Upper lobe of left lung (tissue), 6 donors: ENCODE data around the gene COX8A. TPM values are rescaled to one million over a fixed set of nuclear protein-coding genes. Genes with fewer than 3 reads are reported as not detected.
A peak's percentile ranks its signal among the peaks of the same experiment; 100 is the strongest.

Experiments
- ATAC-seq, 2 donors: fragments of 200-7000 bp; cut with Tn5 transposase; one replicate each; pipeline ENCODE4 v1.9.1; 2022; ENCODE audit warnings: mild to moderate bottlenecking in 2 of 2, moderate library complexity in 2 of 2; ENCODE audit not compliant: low FRiP score in 2 of 2
- DNase-seq, 2 donors: peaks; one replicate each; pipeline ENCODE4 v3.0.0-alpha.2; 2019 to 2020
- H3K27ac ChIP-seq, 4 donors: fragments of 200-600 bp; sonication (generic); one replicate each; pipeline ENCODE4 v1.5.1; 2016 to 2019
- H3K27me3 ChIP-seq, 4 donors: fragments of 200-600 bp; sonication (generic); one replicate each; pipeline ENCODE4 v1.5.1; 2017 to 2019
- H3K36me3 ChIP-seq, 4 donors: fragments of 200-600 bp; sonication (generic); one replicate each; pipeline ENCODE4 v1.5.1; 2016 to 2019
- H3K4me1 ChIP-seq, 4 donors: fragments of 200-600 bp; sonication (generic); one replicate each; pipeline ENCODE4 v1.5.1; 2018 to 2019
- H3K4me3 ChIP-seq, 4 donors: fragments of 200-600 bp; sonication (generic); one replicate each; pipeline ENCODE4 v1.5.1; 2017 to 2019; ENCODE audit warnings: mild to moderate bottlenecking in 2 of 4, moderate library complexity in 1 of 4
- H3K9me3 ChIP-seq, 4 donors: fragments of 200-600 bp; sonication (generic); one replicate each; pipeline ENCODE4 v1.5.1; 2018 to 2019
- EP300 ChIP-seq, 4 donors: sonication (generic); formaldehyde crosslinking; IDR thresholded peaks; one replicate each; pipeline ENCODE4 v1.5.1; 2017; ENCODE audit warnings: antibody characterized with exemption in 4 of 4, control low read depth in 2 of 4
- POLR2A ChIP-seq, 4 donors: fragments of 450-650 bp; IDR thresholded peaks; one replicate each; pipeline ENCODE4 v1.5.1; 2016 to 2017; ENCODE audit warnings: antibody characterized with exemption in 4 of 4, mild to moderate bottlenecking in 2 of 4
- POLR2AphosphoS5 ChIP-seq, 2 donors: sonication (generic); formaldehyde crosslinking; IDR thresholded peaks; one replicate each; pipeline ENCODE4 v1.5.1; 2017; ENCODE audit warnings: antibody characterized with exemption in 2 of 2
- WGBS, 2 donors: methylation state at CpG; one replicate each; pipeline ENCODE4 v1.1.5; 2017 to 2018; 5-methylcytosine and 5-hydroxymethylcytosine counted together
- total RNA-seq, 6 donors: library from RNA; depleted of rRNA in 4 of 6; stranded (reverse); fragments of >200 nt in 4 of 6; gene quantifications; one replicate each; pipeline versions ENCODE4 v1.1.0 to v1.2.1, GENCODE V29; 2016 to 2021
- TF ChIP-seq, protein P1 (sequence below), 6 experiments: fragments of 450-650 bp in 4 of 6; fragments of 200-600 bp in 2 of 6; sonication (generic) in 2 of 6; IDR thresholded peaks; one replicate each; pipeline ENCODE4 v1.5.1; 2016 to 2019; ENCODE audit warnings: antibody characterized with exemption in 6 of 6
- donor health status: DM: no; HTN: no; CAD: no; lungs with moderate emphysema.
- donor health status: DM: no; HTN: yes; CAD: no; lungs with severe emphysema.

Gene COX8A
- total RNA-seq, 6 donors from 2014 or later: 184 to 510 (median 271) TPM

DNA sequence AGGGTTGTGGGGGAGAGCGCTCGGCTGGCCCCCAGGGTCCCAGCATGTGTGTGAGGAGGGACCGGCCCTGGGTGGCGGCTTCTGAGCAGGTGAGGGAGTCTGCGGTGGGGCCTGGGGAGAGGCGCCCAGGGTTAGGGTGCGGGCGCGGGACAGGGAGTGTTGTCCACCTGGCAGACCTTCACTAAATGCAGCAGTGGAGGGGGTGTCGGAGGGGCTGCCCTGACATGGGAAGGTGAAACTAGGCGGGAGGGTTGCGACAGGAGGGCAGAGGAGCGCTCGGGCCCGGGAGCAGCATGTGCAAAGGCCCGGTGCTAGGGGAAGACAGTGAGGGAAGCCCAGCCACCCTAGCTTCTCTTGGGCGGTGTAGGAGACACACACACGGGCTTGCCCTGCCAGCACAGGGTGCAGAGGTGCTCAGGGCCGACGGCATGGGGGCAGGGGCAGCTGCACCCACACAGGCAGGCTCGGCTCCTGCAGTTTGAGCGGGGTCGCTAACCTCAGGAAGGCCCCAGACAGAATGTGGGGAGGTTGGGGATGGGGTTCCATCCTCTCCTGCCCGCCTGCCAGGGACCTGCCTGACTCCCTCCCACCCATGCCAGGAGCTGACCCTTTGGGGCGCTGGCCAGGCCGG is 34.0 kb downstream of the COX8A start:
- Histone ChIP-seq H3K4me1 (peaks cover 17 to 19% (median 18%) of the 10 kb centered on the region in 4 donors), H3K27me3 (no peaks in the 10 kb centered on the region), H3K36me3 (no peaks in the 10 kb centered on the region), H3K27ac (peak overlapping the region in 2 of 4 donors; percentile 18 to 57), H3K4me3 (peak overlapping the region in 3 of 4 donors; percentile 34 to 49 (median 45)), H3K9me3 (no peaks in the 10 kb centered on the region)
- TF ChIP-seq EP300 (IDR thresholded peaks at IDR 0.05): no peak
- TF ChIP-seq POLR2A (IDR thresholded peaks at IDR 0.05): no peak
- TF ChIP-seq POLR2AphosphoS5 (IDR thresholded peaks at IDR 0.05): no peak
- TF ChIP-seq, protein P1, sequence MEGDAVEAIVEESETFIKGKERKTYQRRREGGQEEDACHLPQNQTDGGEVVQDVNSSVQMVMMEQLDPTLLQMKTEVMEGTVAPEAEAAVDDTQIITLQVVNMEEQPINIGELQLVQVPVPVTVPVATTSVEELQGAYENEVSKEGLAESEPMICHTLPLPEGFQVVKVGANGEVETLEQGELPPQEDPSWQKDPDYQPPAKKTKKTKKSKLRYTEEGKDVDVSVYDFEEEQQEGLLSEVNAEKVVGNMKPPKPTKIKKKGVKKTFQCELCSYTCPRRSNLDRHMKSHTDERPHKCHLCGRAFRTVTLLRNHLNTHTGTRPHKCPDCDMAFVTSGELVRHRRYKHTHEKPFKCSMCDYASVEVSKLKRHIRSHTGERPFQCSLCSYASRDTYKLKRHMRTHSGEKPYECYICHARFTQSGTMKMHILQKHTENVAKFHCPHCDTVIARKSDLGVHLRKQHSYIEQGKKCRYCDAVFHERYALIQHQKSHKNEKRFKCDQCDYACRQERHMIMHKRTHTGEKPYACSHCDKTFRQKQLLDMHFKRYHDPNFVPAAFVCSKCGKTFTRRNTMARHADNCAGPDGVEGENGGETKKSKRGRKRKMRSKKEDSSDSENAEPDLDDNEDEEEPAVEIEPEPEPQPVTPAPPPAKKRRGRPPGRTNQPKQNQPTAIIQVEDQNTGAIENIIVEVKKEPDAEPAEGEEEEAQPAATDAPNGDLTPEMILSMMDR (IDR thresholded peaks at IDR 0.05): no peak
- DNase-seq (no peak), ATAC-seq (no peak)
- 91 to 94% methylated on average over 20 to 26 of the region's 26 CpGs for WGBS, 2 donors

DNA sequence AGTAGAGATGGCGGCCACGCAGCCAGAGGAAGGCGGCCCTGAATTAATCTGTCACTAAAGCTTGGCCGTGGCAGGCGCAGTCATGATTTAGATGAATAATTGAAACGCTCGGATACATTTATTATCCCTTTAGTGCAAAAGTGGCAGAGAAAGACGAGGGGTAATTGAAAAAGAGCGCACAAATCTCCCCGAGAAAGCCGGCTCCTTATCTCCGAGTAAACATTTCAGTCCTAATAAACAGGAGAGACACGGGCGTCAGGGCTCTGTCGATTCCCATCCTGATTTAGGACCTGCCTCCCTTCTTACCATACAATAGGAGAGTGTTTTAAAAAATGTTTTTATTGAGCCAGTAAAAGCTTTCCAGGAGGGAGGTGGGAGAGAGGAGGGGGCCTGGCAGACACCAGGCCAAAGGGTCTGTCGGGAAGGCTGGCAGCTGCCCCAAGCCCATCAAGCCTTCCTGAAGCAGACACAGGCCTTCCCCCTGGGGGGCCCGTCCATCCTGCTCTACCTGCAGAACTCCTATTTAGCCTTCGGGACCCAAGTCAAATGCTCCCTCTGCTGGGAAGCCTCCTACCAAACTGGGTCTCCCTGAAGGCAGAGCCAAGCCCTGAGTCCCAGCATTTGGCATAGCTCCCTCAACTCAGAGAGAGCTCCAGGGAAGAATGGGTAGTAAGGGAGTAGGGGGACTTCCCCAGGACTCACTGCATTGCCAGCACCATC is 34.7 kb downstream of the COX8A start:
- 92 to 95% methylated on average over 16 to 18 of the region's 18 CpGs for WGBS, 2 donors
- ATAC-seq: no peak
- Histone ChIP-seq H3K27me3 (no peaks in the 10 kb centered on the region), H3K9me3 (no peaks in the 10 kb centered on the region), H3K4me3 (no peak overlapping the region), H3K27ac (no peak overlapping the region), H3K36me3 (no peaks in the 10 kb centered on the region), H3K4me1 (peaks cover 17 to 19% (median 18%) of the 10 kb centered on the region in 4 donors)
- DNase-seq: no peak
- TF ChIP-seq POLR2A (IDR thresholded peaks at IDR 0.05) (no peak), EP300 (IDR thresholded peaks at IDR 0.05) (no peak), POLR2AphosphoS5 (IDR thresholded peaks at IDR 0.05) (no peak)
- TF ChIP-seq, protein P1 (IDR thresholded peaks at IDR 0.05): no peak

DNA sequence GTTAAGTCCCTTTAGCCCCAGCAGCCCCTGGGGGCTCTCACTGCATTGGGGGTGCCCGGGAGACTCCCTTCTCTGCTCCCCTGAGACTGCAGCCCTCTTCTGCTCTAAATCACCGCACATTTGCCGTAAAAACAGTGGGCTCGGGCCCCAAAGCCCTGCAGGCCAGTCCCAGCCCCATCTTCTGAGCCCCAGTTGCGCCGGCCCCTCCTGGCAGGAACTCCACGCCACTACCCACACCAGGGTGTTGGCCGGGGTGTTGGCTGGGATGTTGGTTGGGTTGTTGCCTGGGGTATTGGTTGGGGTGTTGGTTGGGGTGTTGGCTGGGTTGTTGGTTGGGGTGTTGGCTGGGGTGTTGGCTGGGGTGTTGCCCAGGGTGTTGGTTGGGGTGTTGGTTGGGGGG is 35.3 kb downstream of the COX8A start:
- H3K4me1 ChIP-seq: peaks cover 17 to 19% (median 18%) of the 10 kb centered on the region in 4 donors
- H3K9me3 ChIP-seq: no peaks in the 10 kb centered on the region
- H3K4me3 ChIP-seq: no peak overlapping the region
- WGBS, 2 donors: 97 to 100% methylated on average over 8 of the region's 8 CpGs
- ATAC-seq (no peak), DNase-seq (no peak)
- TF ChIP-seq POLR2AphosphoS5 (IDR thresholded peaks at IDR 0.05): no peak
- TF ChIP-seq POLR2A (IDR thresholded peaks at IDR 0.05): no peak
- TF ChIP-seq EP300 (IDR thresholded peaks at IDR 0.05): no peak
- TF ChIP-seq, protein P1 (IDR thresholded peaks at IDR 0.05): no peak
- no peaks in the 10 kb centered on the region for H3K36me3 ChIP-seq
- H3K27me3 ChIP-seq: no peaks in the 10 kb centered on the region
- H3K27ac ChIP-seq: no peak overlapping the region

DNA sequence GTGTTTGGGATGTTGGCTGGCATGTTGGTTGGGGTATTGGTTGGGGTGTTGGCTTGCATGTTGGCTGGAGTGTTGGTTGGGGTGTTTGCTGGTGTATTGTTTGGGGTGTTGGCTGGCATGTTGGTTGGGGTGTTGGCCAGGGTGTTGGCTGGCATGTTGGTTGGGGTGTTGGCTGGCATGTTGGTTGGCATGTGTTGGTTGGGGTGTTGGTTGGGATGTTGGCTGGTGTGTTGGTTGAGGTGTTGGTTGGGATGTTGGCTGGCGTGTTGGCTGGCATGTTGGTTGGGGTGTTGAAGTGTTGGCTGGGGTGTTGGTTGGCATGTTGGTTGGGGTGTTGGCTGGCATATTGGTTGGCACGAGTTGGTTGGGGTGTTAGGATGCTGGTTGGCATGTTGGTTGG is 36.4 kb downstream of the COX8A start:
- DNase-seq (no peak), ATAC-seq (no peak)
- peaks cover 17 to 19% (median 18%) of the 10 kb centered on the region in 4 donors for H3K4me1 ChIP-seq
- no peaks in the 10 kb centered on the region for H3K9me3 ChIP-seq
- no peak overlapping the region for H3K27ac ChIP-seq
- H3K27me3 ChIP-seq: no peaks in the 10 kb centered on the region
- H3K4me3 ChIP-seq: no peak overlapping the region
- no peak for TF ChIP-seq POLR2A (IDR thresholded peaks at IDR 0.05)
- TF ChIP-seq POLR2AphosphoS5 (IDR thresholded peaks at IDR 0.05): no peak
- TF ChIP-seq, protein P1 (IDR thresholded peaks at IDR 0.05): no peak
- TF ChIP-seq EP300 (IDR thresholded peaks at IDR 0.05): no peak
- H3K36me3 ChIP-seq: no peaks in the 10 kb centered on the region
- 91 to 94% methylated on average over 2 of the region's 2 CpGs for WGBS, 2 donors
